Ovary (tissue), 9 donors: ENCODE data around the gene KCNK17. TPM values are rescaled to one million over a fixed set of nuclear protein-coding genes. Genes with fewer than 3 reads are reported as not detected.

Experiments used
- DNase-seq, 5 donors: peaks; one replicate each; pipeline ENCODE4 v3.0.0-alpha.2; 2019 to 2020
- H3K27ac ChIP-seq, 2 donors: fragments of 200-600 bp; one replicate each; pipeline versions ENCODE4 v1.5.1 to v1.8.0; 2019 to 2022
- H3K27me3 ChIP-seq: fragments of 200-600 bp; one replicate; pipeline ENCODE4 v1.8.0; 2022
- H3K36me3 ChIP-seq: fragments of 200-600 bp; sonication (generic); one replicate; pipeline ENCODE4 v1.5.1; 2019
- H3K4me1 ChIP-seq: one replicate; pipeline ENCODE4 v1.8.1; 2013; ENCODE audit warnings: mild to moderate bottlenecking, moderate library complexity; ENCODE audit not compliant: insufficient read depth
- H3K4me3 ChIP-seq: fragments of 200-600 bp; sonication (generic); one replicate; pipeline ENCODE4 v1.5.1; 2017
- H3K9me3 ChIP-seq, 2 donors: fragments of 200-600 bp in 1 of 2; sonication (generic) in 1 of 2; one replicate each; pipeline versions ENCODE4 v1.5.1 to v1.8.1; 2013 to 2019; ENCODE audit warnings: mild to moderate bottlenecking in 1 of 2, moderate library complexity in 1 of 2
- CTCF ChIP-seq, 3 donors: fragments of 450-650 bp in 2 of 3; fragments of 200-600 bp in 1 of 3; IDR thresholded peaks; one replicate each; pipeline versions ENCODE4 v1.5.1 to v1.8.0; 2016 to 2022; ENCODE audit warnings: antibody characterized with exemption in 3 of 3, mild to moderate bottlenecking in 1 of 3
- EP300 ChIP-seq: sonication (generic); formaldehyde crosslinking; IDR thresholded peaks from one replicate; pipeline ENCODE4 v1.6.1; 2017; ENCODE audit warnings: antibody characterized with exemption
- POLR2A ChIP-seq: fragments of 450-650 bp; IDR thresholded peaks from one replicate; pipeline ENCODE4 v1.6.1; 2017; ENCODE audit warnings: antibody characterized with exemption, mild to moderate bottlenecking, moderate library complexity
- WGBS, 3 donors: extraction: QIAGEN DNeasy Blood & Tissue Kit in 1 of 3; methylation state at CpG; one replicate each; pipeline versions ENCODE4 v1.1.5 to v1.1.7; 2013 to 2017; 5-methylcytosine and 5-hydroxymethylcytosine counted together
- intact Hi-C, 4 donors: fragments of 100-400 bp; cut with DNase I; formaldehyde crosslinking; loops; one replicate each; pipeline versions ENCODE4 v1.11.0 to v1.15.1; 2022 to 2023
- polyA plus RNA-seq, 2 donors: library from polyadenylated mRNA; stranded (reverse); fragments of 200-250 nt in 1 of 2; fragments of 350-450 nt in 1 of 2; fragmentation: Illumina TruSeq in 1 of 2; extraction: RNeasy Lipid Tissue Mini Kit (QIAGEN cat#74804) in 1 of 2; gene quantifications; one replicate each; pipeline ENCODE4 v1.2.3, GENCODE V29; 2013 to 2014
- total RNA-seq, 7 donors: library from RNA; depleted of rRNA in 2 of 7; stranded (reverse); fragments of >200 nt in 2 of 7; fragmentation: NEBNext Ultra II Directional in 3 of 7; extraction: Animal tissue kit (Norgen Biotek cat#: 25700) in 3 of 7; gene quantifications; one replicate each; pipeline versions ENCODE4 v1.1.0 to v1.2.4, GENCODE V29; 2016 to 2023
- donor health status: DM: no; HTN: no; CAD: no; lungs with moderate emphysema.
- donor health status: DM: no; HTN: no; CAD: no.
- donor health status: Bipolar disorder and iron deficiency.
- donor health status: DM: yes; HTN: yes; CAD: no.
- donor health status: DM: no; HTN: no; CAD: no.
- donor health status: DM: yes; HTN: yes; CAD: no.

Gene KCNK17
- total and polyA plus RNA-seq, 9 donors: 0.08 to 1.0 (median 0.35) TPM; not detected in 5

- no peaks in the 10 kb centered on the region for H3K27me3 ChIP-seq
- WGBS, 3 donors: 47 to 83% (median 72%) methylated on average over 2 of the region's 2 CpGs
- no peaks in the 10 kb centered on the region for H3K4me1 ChIP-seq
- no peak for DNase-seq
- H3K27ac ChIP-seq: no peak overlapping the region
- TF ChIP-seq CTCF (IDR thresholded peaks at IDR 0.05) (no peak), EP300 (no peak), POLR2A (no peak)
- no peaks in the 10 kb centered on the region for H3K9me3 ChIP-seq
- intact Hi-C loops: no loop called here
- H3K4me3 ChIP-seq: no peak overlapping the region
- H3K36me3 ChIP-seq: no peaks in the 10 kb centered on the region
Measured at GRCh38 chr6:39282774-39283173, 31.4 kb downstream of the KCNK17 start.

GRCh38 chr6:39281312-39281980, 32.8 kb downstream of the KCNK17 start:
- WGBS, 3 donors: 72 to 85% (median 75%) methylated on average over 11 of the region's 11 CpGs
- Histone ChIP-seq H3K27me3 (no peaks in the 10 kb centered on the region), H3K4me1 (no peaks in the 10 kb centered on the region), H3K4me3 (no peak overlapping the region), H3K36me3 (no peaks in the 10 kb centered on the region), H3K27ac (no peak overlapping the region), H3K9me3 (no peaks in the 10 kb centered on the region)
- TF ChIP-seq POLR2A (no peak), CTCF (IDR thresholded peaks at IDR 0.05) (no peak), EP300 (no peak)
- intact Hi-C loops: no loop called here
- DNase-seq: no peak

DNA sequence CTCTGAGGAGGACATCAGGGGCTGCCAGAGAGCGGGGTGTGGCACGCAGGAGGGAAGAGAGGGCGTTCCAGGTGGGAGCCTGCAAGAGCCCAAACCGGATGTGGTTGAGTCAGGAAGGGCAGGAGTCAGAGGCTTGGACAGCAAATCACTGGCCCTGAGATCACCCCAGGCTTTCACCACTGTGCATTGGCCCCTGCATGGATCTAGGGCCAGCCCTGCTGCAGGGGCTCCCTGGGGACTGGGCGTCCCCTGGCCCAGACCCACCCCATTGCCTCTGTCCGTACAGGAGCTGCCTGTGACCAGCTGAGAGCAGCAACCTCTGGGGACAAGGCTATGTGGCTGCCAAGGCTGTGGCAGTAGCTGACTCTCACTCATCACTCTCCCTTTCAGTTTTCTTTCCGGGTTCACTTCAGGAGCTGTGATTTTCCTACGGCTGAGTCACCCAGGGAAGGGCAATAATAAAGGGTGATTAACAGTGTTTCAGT, 33.9 kb downstream of the KCNK17 start:
- no peaks in the 10 kb centered on the region for H3K27me3 ChIP-seq
- no peaks in the 10 kb centered on the region for H3K9me3 ChIP-seq
- no peaks in the 10 kb centered on the region for H3K4me1 ChIP-seq
- 44 to 54% (median 51%) methylated on average over 8 of the region's 8 CpGs for WGBS, 3 donors
- no peak for DNase-seq
- TF ChIP-seq CTCF (IDR thresholded peaks at IDR 0.05) (no peak), POLR2A (no peak), EP300 (no peak)
- no peak overlapping the region for H3K27ac ChIP-seq
- no peaks in the 10 kb centered on the region for H3K36me3 ChIP-seq
- intact Hi-C loops: no loop called here
- H3K4me3 ChIP-seq: no peak overlapping the region

DNA sequence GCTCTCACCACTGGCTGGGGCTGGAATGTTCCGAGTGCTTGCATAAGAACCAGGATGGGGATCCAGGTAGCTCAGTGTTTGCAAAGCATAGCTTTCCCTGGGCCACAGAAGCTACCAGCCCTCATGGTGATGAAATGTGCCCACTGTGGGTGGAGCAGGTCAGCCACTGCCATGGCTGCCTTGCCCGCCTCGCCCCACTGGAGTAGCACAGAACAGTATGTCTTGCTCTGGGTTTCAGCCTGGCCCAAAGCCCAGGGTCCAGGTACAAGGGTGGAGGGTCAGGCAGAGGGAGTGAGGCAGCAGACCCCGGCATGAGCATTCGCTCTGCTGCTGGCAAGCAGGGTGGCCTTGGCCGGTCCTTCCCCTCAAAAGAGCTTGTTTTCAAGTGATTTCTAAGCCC, 34.7 kb downstream of the KCNK17 start:
- H3K4me3 ChIP-seq: no peak overlapping the region
- H3K4me1 ChIP-seq: no peaks in the 10 kb centered on the region
- no peak for TF ChIP-seq CTCF (IDR thresholded peaks at IDR 0.05)
- TF ChIP-seq EP300: no peak
- TF ChIP-seq POLR2A: no peak
- no peak for DNase-seq
- WGBS, 3 donors: 79 to 91% (median 82%) methylated on average over 6 of the region's 6 CpGs
- intact Hi-C loops: no loop called here
- H3K36me3 ChIP-seq: no peaks in the 10 kb centered on the region
- no peaks in the 10 kb centered on the region for H3K9me3 ChIP-seq
- no peak overlapping the region for H3K27ac ChIP-seq
- H3K27me3 ChIP-seq: no peaks in the 10 kb centered on the region
